ENCODE data around the gene CRACDL. TPM values are rescaled to one million over a fixed set of nuclear protein-coding genes. Genes with fewer than 3 reads are reported as not detected.

Gene CRACDL
- total RNA-seq, 1 donor from 2014 or later = 0.55 TPM

- H3K4me3 Mint-ChIP-seq (ENCODE audit: low read depth) = no peak overlapping the region
These were observed 15.0 kb downstream of the CRACDL start for GRCh38 chr2:98921062-98921461.

GRCh38 chr2:98917031-98917471 is 19.0 kb downstream of the CRACDL start:
- H3K36me3 Mint-ChIP-seq (ENCODE audit: low read depth) = no peaks in the 10 kb centered on the region
- no peaks in the 10 kb centered on the region for H3K9me3 Mint-ChIP-seq
- H3K4me3 Mint-ChIP-seq (ENCODE audit: low read depth) = no peak overlapping the region
- H3K27ac Mint-ChIP-seq = no peak overlapping the region
- H3K27me3 Mint-ChIP-seq (ENCODE audit: low read depth) = peaks cover 49% of the 10 kb centered on the region
- DNase-seq (ENCODE audit: low spot score) = no peak
- H3K4me1 Mint-ChIP-seq (ENCODE audit: low read depth) = peaks cover under 1% of the 10 kb centered on the region
- intact Hi-C loops (cut with micrococcal nuclease) = no loop called here

More at GRCh38 chr2:98921062-98921461, 15.0 kb downstream of the CRACDL start:
- Mint-ChIP-seq H3K4me1 (ENCODE audit: low read depth) (no peaks in the 10 kb centered on the region), H3K9me3 (peaks cover 3% of the 10 kb centered on the region), H3K27me3 (ENCODE audit: low read depth) (peaks cover 35% of the 10 kb centered on the region), H3K27ac (no peak overlapping the region), H3K36me3 (ENCODE audit: low read depth) (no peaks in the 10 kb centered on the region)
- DNase-seq (ENCODE audit: low spot score) = no peak
- intact Hi-C loops (cut with micrococcal nuclease) = no loop called here

GRCh38 chr2:98915751-98916358 is 20.2 kb downstream of the CRACDL start:
- intact Hi-C loops (cut with micrococcal nuclease) = no loop called here
- H3K9me3 Mint-ChIP-seq = no peaks in the 10 kb centered on the region
- H3K36me3 Mint-ChIP-seq (ENCODE audit: low read depth) = no peaks in the 10 kb centered on the region
- peaks cover 9% of the 10 kb centered on the region for H3K4me1 Mint-ChIP-seq (ENCODE audit: low read depth)
- DNase-seq (ENCODE audit: low spot score) = no peak
- H3K27ac Mint-ChIP-seq = no peak overlapping the region
- peaks cover 47% of the 10 kb centered on the region for H3K27me3 Mint-ChIP-seq (ENCODE audit: low read depth)
- no peak overlapping the region for H3K4me3 Mint-ChIP-seq (ENCODE audit: low read depth)

GRCh38 chr2:98914713-98915580 is 21.1 kb downstream of the CRACDL start:
- intact Hi-C loops (cut with micrococcal nuclease) = no loop called here
- no peaks in the 10 kb centered on the region for H3K36me3 Mint-ChIP-seq (ENCODE audit: low read depth)
- peaks cover 10% of the 10 kb centered on the region for H3K4me1 Mint-ChIP-seq (ENCODE audit: low read depth)
- H3K4me3 Mint-ChIP-seq (ENCODE audit: low read depth) = no peak overlapping the region
- no peaks in the 10 kb centered on the region for H3K9me3 Mint-ChIP-seq
- H3K27ac Mint-ChIP-seq = no peak overlapping the region
- H3K27me3 Mint-ChIP-seq (ENCODE audit: low read depth) = peaks cover 38% of the 10 kb centered on the region
- no peak for DNase-seq (ENCODE audit: low spot score)

GRCh38 chr2:98913916-98914712 is 21.9 kb downstream of the CRACDL start:
- peaks cover 17% of the 10 kb centered on the region for H3K4me1 Mint-ChIP-seq (ENCODE audit: low read depth)
- H3K27me3 Mint-ChIP-seq (ENCODE audit: low read depth) = peaks cover 36% of the 10 kb centered on the region
- intact Hi-C loops (cut with micrococcal nuclease) = no loop called here
- H3K4me3 Mint-ChIP-seq (ENCODE audit: low read depth) = no peak overlapping the region
- no peaks in the 10 kb centered on the region for H3K9me3 Mint-ChIP-seq
- H3K36me3 Mint-ChIP-seq (ENCODE audit: low read depth) = no peaks in the 10 kb centered on the region
- DNase-seq (ENCODE audit: low spot score) = no peak
- H3K27ac Mint-ChIP-seq = no peak overlapping the region

- no peak overlapping the region for H3K4me3 Mint-ChIP-seq (ENCODE audit: low read depth)
- H3K36me3 Mint-ChIP-seq (ENCODE audit: low read depth) = no peaks in the 10 kb centered on the region
- H3K4me1 Mint-ChIP-seq (ENCODE audit: low read depth) = peaks cover 26% of the 10 kb centered on the region
- H3K27ac Mint-ChIP-seq = no peak overlapping the region
- peaks cover 35% of the 10 kb centered on the region for H3K27me3 Mint-ChIP-seq (ENCODE audit: low read depth)
- intact Hi-C loops (cut with micrococcal nuclease) = no loop called here
- H3K9me3 Mint-ChIP-seq = no peaks in the 10 kb centered on the region
- DNase-seq (ENCODE audit: low spot score) = no peak
These were observed 22.8 kb downstream of the CRACDL start for GRCh38 chr2:98912957-98913915.

- intact Hi-C loops (cut with micrococcal nuclease) = no loop called here
These were observed 23.7 kb downstream of the CRACDL start for GRCh38 chr2:98912221-98912851.

GRCh38 chr2:98911376-98912154 is 24.5 kb downstream of the CRACDL start:
- H3K27ac Mint-ChIP-seq = no peak overlapping the region
- no peaks in the 10 kb centered on the region for H3K9me3 Mint-ChIP-seq
- H3K4me1 Mint-ChIP-seq (ENCODE audit: low read depth) = peaks cover 29% of the 10 kb centered on the region
- no peak overlapping the region for H3K4me3 Mint-ChIP-seq (ENCODE audit: low read depth)
- no peaks in the 10 kb centered on the region for H3K36me3 Mint-ChIP-seq (ENCODE audit: low read depth)
- intact Hi-C loops (cut with micrococcal nuclease) = no loop called here
- no peak for DNase-seq (ENCODE audit: low spot score)
- H3K27me3 Mint-ChIP-seq (ENCODE audit: low read depth) = peaks cover 31% of the 10 kb centered on the region

More at GRCh38 chr2:98912221-98912851, 23.7 kb downstream of the CRACDL start:
- H3K36me3 Mint-ChIP-seq (ENCODE audit: low read depth) = no peaks in the 10 kb centered on the region
- peaks cover 29% of the 10 kb centered on the region for H3K4me1 Mint-ChIP-seq (ENCODE audit: low read depth)
- H3K27me3 Mint-ChIP-seq (ENCODE audit: low read depth) = peaks cover 33% of the 10 kb centered on the region
- H3K27ac Mint-ChIP-seq = no peak overlapping the region
- no peak for DNase-seq (ENCODE audit: low spot score)
- H3K9me3 Mint-ChIP-seq = no peaks in the 10 kb centered on the region
- H3K4me3 Mint-ChIP-seq (ENCODE audit: low read depth) = no peak overlapping the region

GRCh38 chr2:98911126-98911375 is 25.0 kb downstream of the CRACDL start:
- Mint-ChIP-seq H3K36me3 (ENCODE audit: low read depth) (no peaks in the 10 kb centered on the region), H3K9me3 (no peaks in the 10 kb centered on the region), H3K27ac (no peak overlapping the region), H3K4me3 (ENCODE audit: low read depth) (no peak overlapping the region), H3K27me3 (ENCODE audit: low read depth) (peaks cover 31% of the 10 kb centered on the region), H3K4me1 (ENCODE audit: low read depth) (peaks cover 29% of the 10 kb centered on the region)
- intact Hi-C loops (cut with micrococcal nuclease) = no loop called here
- DNase-seq (ENCODE audit: low spot score) = no peak

- no peaks in the 10 kb centered on the region for H3K9me3 Mint-ChIP-seq
- intact Hi-C loops (cut with micrococcal nuclease) = no loop called here
- no peak for DNase-seq (ENCODE audit: low spot score)
- no peaks in the 10 kb centered on the region for H3K36me3 Mint-ChIP-seq (ENCODE audit: low read depth)
- no peak overlapping the region for H3K4me3 Mint-ChIP-seq (ENCODE audit: low read depth)
- H3K27me3 Mint-ChIP-seq (ENCODE audit: low read depth) = peaks cover 27% of the 10 kb centered on the region
- H3K27ac Mint-ChIP-seq = no peak overlapping the region
- peaks cover 29% of the 10 kb centered on the region for H3K4me1 Mint-ChIP-seq (ENCODE audit: low read depth)
These were observed 25.5 kb downstream of the CRACDL start for GRCh38 chr2:98910349-98911125.

All from activated T-helper 2 cell treated with anti-CD3 and anti-CD28 coated beads, Interferon-gamma antibody, Interleukin-2, Interleukin-4, amounts not matched to agents 10 μg/mL and 5 μg/mL and 100 μg/mL, durations not matched to agents 14 hours and 24 hours and 36 hours (primary cell).